ENCODE measurements around the gene HCN3. TPM values are rescaled to one million over a fixed set of nuclear protein-coding genes. Genes with fewer than 3 reads are reported as not detected.
"Not testable (repeated sequence)": the region's sequence is repeated elsewhere in the genome, so short reads cannot be mapped to it uniquely, and the experiment has no call there.

Gene HCN3
- total RNA-seq, 2 experiments from 2014 or later, result 5.0 to 6.7 TPM

DNA sequence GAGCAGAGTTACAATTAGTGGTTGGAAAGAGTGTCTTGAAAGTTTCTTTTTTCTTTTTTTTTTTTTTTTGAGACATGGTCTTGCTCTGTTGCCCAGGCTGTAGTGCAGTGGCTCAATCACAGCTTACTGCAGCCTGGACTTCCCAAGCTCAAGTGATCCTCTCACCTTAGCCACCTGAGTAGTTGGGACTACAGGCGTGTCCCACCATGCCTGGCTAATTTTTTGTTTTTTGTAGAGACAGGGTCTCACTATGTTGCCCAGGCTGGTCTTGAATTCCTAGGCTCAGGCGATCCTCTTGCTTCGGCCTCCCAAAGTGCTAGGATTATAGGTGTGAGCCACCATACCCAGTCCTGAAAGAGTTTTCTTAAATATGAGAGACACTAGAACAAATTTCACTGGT, 30.5 kb upstream of the HCN3 start:
- H3K27ac Mint-ChIP-seq; H3K9me3 Mint-ChIP-seq; DNase-seq; H3K36me3 Mint-ChIP-seq; H3K27me3 Mint-ChIP-seq; H3K4me3 Mint-ChIP-seq; ATAC-seq (ENCODE audit: low read depth): not testable (repeated sequence)
- POLR2A ChIA-PET, result interaction anchor here (1.7 kb wide), 1 partner anchor 15 kb away, joined by 8 read pairs; the partner anchor contains the start of gene SCAMP3
- peaks cover 38% of the 10 kb centered on the region for H3K4me1 Mint-ChIP-seq

- DNase-seq, result no peak
- H3K27ac Mint-ChIP-seq, result no peak overlapping the region
These were observed 29.4 kb upstream of the HCN3 start for GRCh38 chr1:155247667-155248553.

GRCh38 chr1:155250246-155250632, 27.0 kb upstream of the HCN3 start:
- POLR2A ChIA-PET, result interaction anchor here (0.6 to 4.1 kb wide), 13 partner anchors 10 to 1497 kb away, joined by 3 to 36 read pairs (median 4); partner anchors contain the start of genes CLK2, FDPS, KRTCAP2 and MTX1
- Mint-ChIP-seq H3K27me3 (no peaks in the 10 kb centered on the region), H3K4me3 (peak overlapping the region; percentile 73), H3K27ac (peak overlapping the region; percentile 85), H3K4me1 (peaks cover 21% of the 10 kb centered on the region), H3K36me3 (peaks cover 4% of the 10 kb centered on the region), H3K9me3 (no peaks in the 10 kb centered on the region)
- DNase-seq (peak; percentile 56), ATAC-seq (ENCODE audit: low read depth) (peak; percentile 27)

More at GRCh38 chr1:155247667-155248553, 29.4 kb upstream of the HCN3 start:
- Mint-ChIP-seq H3K4me3 (no peak overlapping the region), H3K9me3 (peaks cover 1% of the 10 kb centered on the region), H3K4me1 (peaks cover 28% of the 10 kb centered on the region), H3K36me3 (peaks cover 6% of the 10 kb centered on the region), H3K27me3 (no peaks in the 10 kb centered on the region)
- POLR2A ChIA-PET, result interaction anchor here (0.5 to 1.7 kb wide), 5 partner anchors 13 to 324 kb away, joined by 3 to 8 read pairs (median 4); partner anchors contain the start of genes KRTCAP2 and SCAMP3
- no peak for ATAC-seq (ENCODE audit: low read depth)

DNA sequence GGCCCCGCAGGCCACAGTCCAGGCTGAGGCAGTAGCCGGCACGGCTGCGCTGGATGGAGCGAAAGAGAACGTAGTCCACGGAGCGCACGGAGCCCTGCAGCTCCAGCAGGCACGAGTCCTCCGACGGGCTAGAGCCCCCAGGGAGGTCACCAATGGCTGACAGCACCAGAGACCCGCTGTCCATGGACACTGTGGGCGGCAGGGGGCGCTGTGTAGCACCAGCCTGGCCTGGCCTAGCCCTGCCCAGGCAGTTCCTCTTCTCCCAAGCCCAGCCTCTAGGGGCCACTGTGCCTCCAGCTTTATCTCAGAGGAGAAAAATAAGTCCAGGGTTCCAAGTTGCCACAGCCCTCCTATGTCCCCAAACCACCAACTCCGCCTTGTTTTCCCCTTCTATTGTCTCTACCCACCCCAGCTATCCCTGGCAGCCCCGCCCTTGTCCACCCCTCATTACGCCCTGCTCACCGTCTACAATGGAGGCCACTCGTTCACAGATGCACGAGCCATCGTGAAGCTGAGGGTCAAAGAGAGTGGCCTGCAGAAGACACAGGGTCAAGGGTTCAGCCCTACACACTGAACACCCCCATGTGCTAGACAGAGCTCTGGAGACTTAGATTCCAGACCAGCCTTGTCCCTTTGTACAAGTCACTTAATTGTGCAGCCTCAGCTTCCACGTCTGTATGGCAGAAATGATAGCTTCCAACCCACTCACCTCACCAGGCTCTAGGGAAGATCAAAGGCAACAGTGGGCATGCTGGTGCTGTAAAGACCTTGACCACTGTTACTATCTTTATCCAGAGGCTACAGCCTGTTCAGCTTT, 26.4 kb upstream of the HCN3 start:
- peaks cover 4% of the 10 kb centered on the region for H3K36me3 Mint-ChIP-seq
- POLR2A ChIA-PET, result interaction anchor here (0.6 to 4.1 kb wide), 13 partner anchors 10 to 596 kb away, joined by 3 to 36 read pairs (median 5); partner anchors contain the start of genes CLK2, FDPS, KRTCAP2 and MTX1

GRCh38 chr1:155251566-155251965, 25.7 kb upstream of the HCN3 start:
- no peak for ATAC-seq (ENCODE audit: low read depth)
- POLR2A ChIA-PET, result interaction anchor here (0.6 to 4.1 kb wide), 9 partner anchors 9 to 211 kb away, joined by 3 to 36 read pairs (median 6); partner anchors contain the start of genes CLK2, RUSC1 and SCAMP3
- Mint-ChIP-seq H3K9me3 (no peaks in the 10 kb centered on the region), H3K27me3 (no peaks in the 10 kb centered on the region), H3K27ac (peak overlapping the region; percentile 51), H3K4me1 (peaks cover 16% of the 10 kb centered on the region), H3K4me3 (no peak overlapping the region), H3K36me3 (peaks cover under 1% of the 10 kb centered on the region)
- no peak for DNase-seq

More for the DNA sequence above, 26.4 kb upstream of the HCN3 start:
- H3K9me3 Mint-ChIP-seq, result no peaks in the 10 kb centered on the region
- peak; percentile 99 for DNase-seq
- no peaks in the 10 kb centered on the region for H3K27me3 Mint-ChIP-seq
- peak overlapping the region; percentile 51 for H3K27ac Mint-ChIP-seq
- peak; percentile 97 for ATAC-seq (ENCODE audit: low read depth)
- peaks cover 20% of the 10 kb centered on the region for H3K4me1 Mint-ChIP-seq
- H3K4me3 Mint-ChIP-seq, result peak overlapping the region; percentile 69

DNA sequence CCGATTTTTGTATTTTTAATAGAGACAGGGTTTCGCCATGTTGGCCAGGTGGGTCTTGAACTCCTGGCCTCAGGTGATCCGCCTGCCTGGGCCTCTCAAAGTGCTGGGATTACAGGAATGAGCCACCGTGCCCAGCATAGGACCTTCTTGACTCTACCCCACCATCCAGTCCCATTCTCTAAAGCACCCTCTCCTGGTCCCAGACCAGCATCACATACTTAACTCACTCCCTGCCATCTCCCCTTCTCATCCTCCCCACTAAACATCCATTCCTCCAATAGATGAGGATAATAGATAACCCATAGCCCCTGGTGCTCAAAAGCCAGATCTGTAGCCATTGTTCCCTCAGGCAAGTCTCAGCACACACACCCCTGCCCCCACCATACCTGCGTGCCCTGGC, 24.1 kb upstream of the HCN3 start:
- H3K36me3 Mint-ChIP-seq, result no peaks in the 10 kb centered on the region
- H3K9me3 Mint-ChIP-seq, result no peaks in the 10 kb centered on the region
- H3K27me3 Mint-ChIP-seq, result no peaks in the 10 kb centered on the region
- no peak for ATAC-seq (ENCODE audit: low read depth)
- POLR2A ChIA-PET, result interaction anchor here (4.1 kb wide), 1 partner anchor 70 kb away, joined by 36 read pairs; no protein-coding TSS in a partner anchor
- H3K27ac Mint-ChIP-seq, result no peak overlapping the region
- no peak for DNase-seq
- H3K4me1 Mint-ChIP-seq, result peaks cover 15% of the 10 kb centered on the region
- H3K4me3 Mint-ChIP-seq, result peak overlapping the region; percentile 80

GRCh38 chr1:155253797-155254196, 23.5 kb upstream of the HCN3 start:
- Mint-ChIP-seq H3K4me3 (peak overlapping the region; percentile 80), H3K4me1 (peaks cover 15% of the 10 kb centered on the region), H3K9me3 (no peaks in the 10 kb centered on the region), H3K27me3 (no peaks in the 10 kb centered on the region), H3K27ac (no peak overlapping the region), H3K36me3 (no peaks in the 10 kb centered on the region)
- DNase-seq, result no peak
- ATAC-seq (ENCODE audit: low read depth), result no peak
- POLR2A ChIA-PET, result no interaction called here

- H3K9me3 Mint-ChIP-seq, result no peaks in the 10 kb centered on the region
- peak overlapping the region; percentile 80 for H3K4me3 Mint-ChIP-seq
- POLR2A ChIA-PET, result interaction anchor here (0.8 to 1.5 kb wide), 3 partner anchors 9 to 69 kb away, joined by 3 to 8 read pairs (median 4); partner anchors contain the start of gene CLK2
- H3K27me3 Mint-ChIP-seq, result no peaks in the 10 kb centered on the region
- ATAC-seq (ENCODE audit: low read depth) (no peak), DNase-seq (no peak)
- H3K36me3 Mint-ChIP-seq, result no peaks in the 10 kb centered on the region
- peak overlapping the region; percentile 73 for H3K27ac Mint-ChIP-seq
- peaks cover 15% of the 10 kb centered on the region for H3K4me1 Mint-ChIP-seq
These were observed 23.0 kb upstream of the HCN3 start for GRCh38 chr1:155254228-155254713.

- DNase-seq (no peak), ATAC-seq (ENCODE audit: low read depth) (no peak)
- Mint-ChIP-seq H3K27me3 (no peaks in the 10 kb centered on the region), H3K27ac (peak overlapping the region; percentile 73), H3K9me3 (no peaks in the 10 kb centered on the region), H3K4me1 (peaks cover 15% of the 10 kb centered on the region), H3K36me3 (no peaks in the 10 kb centered on the region), H3K4me3 (peak overlapping the region; percentile 80)
- POLR2A ChIA-PET, result interaction anchor here (0.8 to 1.5 kb wide), 4 partner anchors 9 to 69 kb away, joined by 3 to 8 read pairs (median 4); partner anchors contain the start of genes CLK2 and RUSC1
These were observed 22.5 kb upstream of the HCN3 start for GRCh38 chr1:155254714-155255242.

DNA sequence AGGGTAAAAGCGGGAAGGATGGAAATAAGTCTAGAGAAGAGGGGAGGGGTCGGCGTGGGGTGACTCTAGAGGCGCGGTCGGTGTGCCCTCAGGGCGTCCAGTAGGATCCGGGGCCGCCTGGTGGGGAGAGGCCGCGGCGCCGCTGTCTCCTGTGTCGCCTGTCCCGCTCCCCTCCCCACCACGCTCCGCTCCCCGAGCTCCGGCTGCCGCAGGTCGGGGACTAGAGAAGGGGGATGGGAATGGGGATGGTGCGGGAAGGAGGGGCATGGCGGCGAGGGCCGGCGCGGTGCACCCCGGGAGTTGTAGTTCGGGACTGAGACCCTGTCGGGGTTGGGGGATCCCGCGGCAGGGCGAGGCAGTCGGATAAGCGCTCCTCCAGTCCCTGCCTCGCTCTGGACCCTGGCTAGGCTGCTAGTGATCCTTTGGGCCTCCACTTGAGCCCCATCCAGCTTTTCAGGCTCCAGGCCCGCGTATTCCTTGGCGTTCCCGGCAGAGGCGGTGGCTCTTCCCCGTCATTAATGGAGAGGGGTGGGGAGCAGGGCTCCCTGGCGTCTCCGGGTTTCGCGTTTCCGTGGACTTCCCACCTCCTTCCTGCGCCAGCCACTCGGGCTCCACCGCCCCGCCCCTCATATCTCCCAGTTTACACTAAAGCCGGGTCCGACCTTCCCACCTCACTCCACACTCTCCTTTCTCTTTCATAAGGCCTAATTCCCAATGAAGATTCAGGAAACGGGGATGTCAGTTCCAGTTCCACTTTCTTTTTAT, 21.8 kb upstream of the HCN3 start, which contains the start of gene ENTREP3:
Gene ENTREP3 (minus strand): TSS at position 241 of the 765 bp plus-strand sequence. CDS start 606 bp downstream, outside the sequence.
- H3K36me3 Mint-ChIP-seq, result peaks cover 4% of the 10 kb centered on the region
- H3K9me3 Mint-ChIP-seq, result no peaks in the 10 kb centered on the region
- peak within 1 kb of the TSS; percentile 80 for H3K4me3 Mint-ChIP-seq
- no peaks in the 10 kb centered on the region for H3K27me3 Mint-ChIP-seq
- POLR2A ChIA-PET, result interaction anchor here (0.6 to 1.5 kb wide), 7 partner anchors 8 to 68 kb away, joined by 3 to 8 read pairs (median 4); partner anchors contain the start of genes CLK2 and RUSC1
- peak; percentile 81 for DNase-seq
- peaks cover 18% of the 10 kb centered on the region for H3K4me1 Mint-ChIP-seq
- H3K27ac Mint-ChIP-seq, result peak within 1 kb of the TSS; percentile 73
- ATAC-seq (ENCODE audit: low read depth), result peak; percentile 60

GRCh38 chr1:155256058-155256852, 21.0 kb upstream of the HCN3 start:
- Mint-ChIP-seq H3K4me1 (peaks cover 20% of the 10 kb centered on the region), H3K27ac (peak overlapping the region; percentile 59), H3K36me3 (peaks cover 8% of the 10 kb centered on the region), H3K9me3 (no peaks in the 10 kb centered on the region), H3K4me3 (peak overlapping the region; percentile 80), H3K27me3 (no peaks in the 10 kb centered on the region)
- DNase-seq, result no peak
- POLR2A ChIA-PET, result interaction anchor here (1.0 to 2.5 kb wide), 3 partner anchors 12 to 67 kb away, joined by 4 to 7 read pairs (median 4); partner anchors contain the start of gene RUSC1
- ATAC-seq (ENCODE audit: low read depth), result no peak

Measured in activated naive CD8-positive, alpha-beta T cell treated with anti-CD3 and anti-CD28 coated beads, Interleukin-2, amount 10 ng/mL, durations not matched to agents 7 days and 5 days (primary cell).